Measurements from ENCODE around the gene RYR3.
A peak's percentile ranks its signal among the peaks of the same experiment; 100 is the strongest.

RYR3 gene

DNA sequence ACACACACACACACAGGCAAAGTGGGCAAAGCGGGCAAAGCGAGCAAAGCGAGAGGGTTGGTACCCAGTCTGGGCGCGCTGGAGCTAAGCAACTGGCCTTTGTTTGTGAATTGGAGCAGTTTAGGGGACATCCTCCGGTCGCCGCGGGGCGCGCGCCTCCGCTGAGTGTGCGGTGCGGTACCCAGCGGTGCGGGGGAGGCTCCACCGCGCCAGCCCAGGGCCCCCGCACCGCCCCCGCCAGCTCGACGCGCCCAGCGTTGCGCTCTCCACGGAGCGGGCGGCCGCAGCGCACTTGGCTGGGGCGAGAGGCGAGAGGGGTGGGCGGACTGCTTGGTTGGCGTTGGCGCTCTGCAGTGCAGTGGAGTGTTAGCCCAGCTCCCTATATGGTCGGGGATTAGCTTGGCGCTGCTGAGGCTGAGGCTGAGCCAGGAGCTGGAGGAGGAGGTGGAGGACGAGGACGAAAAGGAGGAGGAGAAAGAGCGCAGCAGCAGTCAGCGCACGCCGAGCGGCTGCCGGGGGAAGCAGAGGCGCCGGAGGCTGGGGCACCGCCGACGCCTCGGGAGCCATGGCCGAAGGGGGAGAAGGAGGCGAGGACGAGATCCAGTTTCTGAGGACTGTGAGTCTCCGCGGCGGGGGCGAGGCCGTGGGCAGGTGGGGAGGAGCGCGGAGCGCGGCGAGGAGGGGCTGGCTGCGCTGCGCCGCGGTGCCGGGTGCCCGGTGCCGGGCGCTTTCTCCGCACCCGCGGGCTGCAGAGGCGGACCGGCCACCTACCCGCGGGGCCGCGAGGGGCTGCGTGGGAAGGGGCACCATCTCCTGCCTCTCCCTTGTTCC is at the start of gene RYR3:
Gene RYR3 (plus strand): TSS at position 487 of the 831 bp plus-strand sequence. CDS start 79 bp downstream, at position 566.
- Histone ChIP-seq H3K79me2 (ENCODE audit: control insufficient read depth, insufficient read depth, low read length, unreplicated experiment) (no peaks in the 10 kb centered on the region), H3K27me3 (ENCODE audit: insufficient read depth, low read length) (peaks cover 92% of the 10 kb centered on the region)

DNA sequence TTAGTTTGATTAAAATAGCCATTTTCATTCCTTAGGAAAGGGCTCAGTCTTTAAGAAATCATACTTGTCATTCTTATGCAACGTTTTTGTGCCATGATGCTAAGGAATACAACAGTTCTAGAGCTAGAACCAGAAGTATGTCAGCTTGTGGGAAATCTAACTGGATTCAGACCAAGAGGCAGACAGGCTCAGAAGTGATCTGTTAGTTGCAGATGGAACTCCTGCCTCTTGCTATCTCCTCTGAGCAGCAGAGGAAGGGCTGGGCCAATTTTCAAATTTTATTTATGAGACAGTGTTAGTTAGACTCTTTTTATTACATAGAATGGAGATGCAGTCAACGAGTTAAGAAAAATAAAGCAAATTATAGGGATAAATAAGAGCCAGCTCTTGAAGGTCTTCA is 48.5 kb upstream of the RYR3 start:
- H3K36me3 ChIP-seq (ENCODE audit: insufficient read depth, low read length) = no peaks in the 10 kb centered on the region
- H2AFZ ChIP-seq (ENCODE audit: low read length, unreplicated experiment) = no peak overlapping the region
- H3K27ac ChIP-seq (ENCODE audit: low read depth, low read length) = no peak overlapping the region
- no peaks in the 10 kb centered on the region for H3K4me1 ChIP-seq (ENCODE audit: control insufficient read depth, insufficient read depth, low read length, unreplicated experiment)
- H3K27me3 ChIP-seq (ENCODE audit: insufficient read depth, low read length) = peaks cover 20% of the 10 kb centered on the region
- no peak overlapping the region for H3K4me3 ChIP-seq (ENCODE audit: low read depth, low read length)
- no peaks in the 10 kb centered on the region for H3K79me2 ChIP-seq (ENCODE audit: control insufficient read depth, insufficient read depth, low read length, unreplicated experiment)

More for the DNA sequence above, at the start of gene RYR3:
- Histone ChIP-seq H3K4me3 (ENCODE audit: low read depth, low read length) (peak within 1 kb of the TSS; percentile 60), H2AFZ (ENCODE audit: low read length, unreplicated experiment) (no peak within 1 kb of the TSS), H3K4me1 (ENCODE audit: control insufficient read depth, insufficient read depth, low read length, unreplicated experiment) (no peaks in the 10 kb centered on the region), H3K27ac (ENCODE audit: low read depth, low read length) (no peak within 1 kb of the TSS), H3K36me3 (ENCODE audit: insufficient read depth, low read length) (no peaks in the 10 kb centered on the region)

DNA sequence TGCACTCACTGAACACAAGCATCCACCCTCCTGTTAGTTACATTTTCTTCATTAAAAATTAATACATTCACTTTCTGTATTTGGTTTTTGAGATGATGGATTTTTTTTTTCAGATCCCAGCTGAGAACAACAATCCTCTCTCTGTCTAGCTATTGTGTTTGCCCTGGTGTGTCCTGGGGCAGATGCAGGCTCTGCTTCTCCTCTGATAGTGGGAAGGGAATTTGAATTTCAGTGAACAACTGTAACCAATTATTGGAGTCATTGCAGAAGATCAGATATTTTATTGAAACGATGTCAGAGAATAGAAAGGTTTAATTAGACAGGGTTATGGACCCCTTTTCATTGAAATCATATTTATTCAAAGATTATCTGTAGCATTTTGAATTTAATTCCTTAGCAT is 33.1 kb upstream of the RYR3 start:
- peaks cover 24% of the 10 kb centered on the region for H3K4me1 ChIP-seq (ENCODE audit: control insufficient read depth, insufficient read depth, low read length, unreplicated experiment)
- H2AFZ ChIP-seq (ENCODE audit: low read length, unreplicated experiment) = no peak overlapping the region
- no peak overlapping the region for H3K27ac ChIP-seq (ENCODE audit: low read depth, low read length)
- H3K27me3 ChIP-seq (ENCODE audit: insufficient read depth, low read length) = 0 out of 2 replicates have a peak, but pooled peaks cover 2% of the 10 kb centered on the region
- no peaks in the 10 kb centered on the region for H3K79me2 ChIP-seq (ENCODE audit: control insufficient read depth, insufficient read depth, low read length, unreplicated experiment)
- no peak overlapping the region for H3K4me3 ChIP-seq (ENCODE audit: low read depth, low read length)
- no peaks in the 10 kb centered on the region for H3K36me3 ChIP-seq (ENCODE audit: insufficient read depth, low read length)

DNA sequence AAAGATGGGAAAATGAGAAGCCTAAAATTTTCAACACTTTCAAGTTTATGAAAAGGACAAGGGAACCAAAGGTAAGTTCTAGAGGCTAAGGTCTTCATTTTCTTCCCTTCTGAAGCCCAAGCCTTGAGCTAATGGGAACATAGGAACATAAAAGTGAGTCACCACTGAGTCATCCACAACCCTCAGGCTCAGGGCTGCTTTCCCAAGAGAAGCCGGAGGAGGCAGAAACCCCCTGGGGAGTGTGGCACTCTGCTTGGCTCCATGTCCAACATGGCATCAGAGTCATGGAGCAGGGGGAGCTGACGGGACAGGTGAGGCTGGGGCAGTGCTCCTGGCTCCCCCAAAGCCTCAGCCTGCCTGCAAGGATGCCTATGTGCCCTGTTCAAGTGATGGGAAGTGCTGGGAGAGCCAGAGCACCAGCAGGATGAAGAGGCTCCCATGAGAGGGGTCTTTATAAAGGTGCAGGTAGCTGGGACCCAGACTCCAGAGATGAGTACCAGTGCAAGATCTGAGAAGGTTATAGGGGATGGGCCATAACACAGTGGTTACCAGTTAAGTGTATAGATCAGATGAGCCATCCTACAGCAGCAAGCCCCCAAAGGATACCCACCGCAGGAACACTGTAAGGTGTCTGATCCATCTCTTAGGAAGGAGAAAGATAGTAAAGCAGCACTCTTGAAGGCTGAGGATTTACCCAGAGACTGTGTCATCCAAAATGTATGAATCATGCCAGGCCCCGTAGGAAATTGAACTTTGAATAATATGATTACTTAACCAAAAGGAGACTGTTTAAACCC is 31.8 kb upstream of the RYR3 start:
- Histone ChIP-seq H2AFZ (ENCODE audit: low read length, unreplicated experiment) (peak overlapping the region; percentile 57), H3K4me1 (ENCODE audit: control insufficient read depth, insufficient read depth, low read length, unreplicated experiment) (peaks cover 24% of the 10 kb centered on the region), H3K4me3 (ENCODE audit: low read depth, low read length) (peak overlapping the region; percentile 53; the same call in 1 of the 2 replicates), H3K36me3 (ENCODE audit: insufficient read depth, low read length) (no peaks in the 10 kb centered on the region), H3K79me2 (ENCODE audit: control insufficient read depth, insufficient read depth, low read length, unreplicated experiment) (no peaks in the 10 kb centered on the region), H3K27me3 (ENCODE audit: insufficient read depth, low read length) (no peaks in the 10 kb centered on the region), H3K27ac (ENCODE audit: low read depth, low read length) (peak overlapping the region; percentile 97)

DNA sequence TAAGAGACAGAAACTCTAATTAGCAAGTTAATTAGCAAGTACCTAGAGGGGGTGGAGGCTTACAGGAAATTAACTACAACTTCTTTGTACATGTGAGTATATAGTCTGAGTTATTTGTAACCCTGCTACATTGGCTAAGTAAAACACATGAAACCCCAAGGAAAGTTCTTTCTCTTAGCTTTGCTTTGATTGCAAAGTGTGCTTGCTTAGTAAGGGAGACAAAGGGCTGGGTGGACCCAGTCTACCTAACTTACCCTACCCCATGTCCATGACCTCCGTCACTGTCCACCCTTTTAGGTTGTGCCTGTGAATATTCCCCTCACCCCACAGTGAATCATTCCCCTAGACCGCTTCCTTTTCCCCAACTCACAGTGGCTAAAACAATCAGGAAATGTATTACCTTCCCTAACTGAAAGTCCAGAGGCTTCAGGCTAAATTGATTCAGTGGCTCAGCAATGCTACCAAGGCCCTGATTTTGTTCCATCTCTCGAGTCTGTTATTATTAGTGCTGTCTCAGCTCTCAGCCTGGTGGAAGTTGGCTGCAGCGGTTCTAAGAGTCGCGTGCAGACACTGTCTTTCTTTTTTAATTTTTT is 31.1 kb upstream of the RYR3 start:
- peak overlapping the region; percentile 57 for H2AFZ ChIP-seq (ENCODE audit: low read length, unreplicated experiment)

DNA sequence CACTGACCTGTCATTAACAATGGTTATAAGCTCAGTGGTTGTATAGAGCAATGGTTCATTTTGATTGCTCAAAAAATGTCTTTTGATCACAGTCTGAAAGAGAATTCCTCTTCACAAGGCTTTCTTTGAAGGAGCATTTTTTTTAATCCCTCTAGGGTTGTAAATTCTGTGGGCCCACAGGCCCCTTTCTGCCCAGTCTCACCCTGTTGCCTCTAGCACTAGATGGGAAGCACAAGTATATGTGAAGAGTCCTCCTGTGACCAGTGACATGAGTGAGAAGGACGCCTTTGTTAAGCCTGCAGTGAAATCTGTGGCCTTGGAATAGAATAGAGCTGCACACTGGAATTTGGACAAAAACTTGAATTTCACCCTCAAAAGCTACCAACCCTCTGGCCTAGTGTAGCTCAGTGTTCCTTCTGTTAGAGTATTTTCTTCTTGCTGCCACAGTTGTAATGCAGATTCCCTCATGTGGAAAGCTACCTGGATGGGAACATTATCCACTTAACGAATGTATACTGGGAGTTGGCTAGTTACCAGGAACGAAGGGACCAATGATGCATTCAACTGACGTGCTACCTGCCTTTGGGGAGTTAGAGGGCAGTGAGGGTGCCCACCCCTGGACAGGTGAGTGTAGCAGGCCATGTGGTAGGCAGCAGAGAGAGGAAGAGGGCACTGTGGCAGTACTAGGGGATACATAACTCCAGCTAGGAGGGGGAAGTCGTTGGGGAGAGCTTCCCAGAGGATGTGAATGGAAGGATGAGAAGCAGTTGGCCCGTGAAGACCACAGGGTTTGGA is 28.3 kb upstream of the RYR3 start:
- Histone ChIP-seq H3K27me3 (ENCODE audit: insufficient read depth, low read length) (no peaks in the 10 kb centered on the region), H3K4me1 (ENCODE audit: control insufficient read depth, insufficient read depth, low read length, unreplicated experiment) (peaks cover 24% of the 10 kb centered on the region), H3K4me3 (ENCODE audit: low read depth, low read length) (no peak overlapping the region), H2AFZ (ENCODE audit: low read length, unreplicated experiment) (no peak overlapping the region), H3K36me3 (ENCODE audit: insufficient read depth, low read length) (no peaks in the 10 kb centered on the region), H3K27ac (ENCODE audit: low read depth, low read length) (no peak overlapping the region), H3K79me2 (ENCODE audit: control insufficient read depth, insufficient read depth, low read length, unreplicated experiment) (no peaks in the 10 kb centered on the region)

More for the DNA sequence above, 31.1 kb upstream of the RYR3 start:
- Histone ChIP-seq H3K4me1 (ENCODE audit: control insufficient read depth, insufficient read depth, low read length, unreplicated experiment) (peaks cover 24% of the 10 kb centered on the region), H3K27me3 (ENCODE audit: insufficient read depth, low read length) (no peaks in the 10 kb centered on the region), H3K79me2 (ENCODE audit: control insufficient read depth, insufficient read depth, low read length, unreplicated experiment) (no peaks in the 10 kb centered on the region), H3K27ac (ENCODE audit: low read depth, low read length) (peak overlapping the region; percentile 97), H3K36me3 (ENCODE audit: insufficient read depth, low read length) (no peaks in the 10 kb centered on the region), H3K4me3 (ENCODE audit: low read depth, low read length) (peak overlapping the region; percentile 53; the same call in 1 of the 2 replicates)

DNA sequence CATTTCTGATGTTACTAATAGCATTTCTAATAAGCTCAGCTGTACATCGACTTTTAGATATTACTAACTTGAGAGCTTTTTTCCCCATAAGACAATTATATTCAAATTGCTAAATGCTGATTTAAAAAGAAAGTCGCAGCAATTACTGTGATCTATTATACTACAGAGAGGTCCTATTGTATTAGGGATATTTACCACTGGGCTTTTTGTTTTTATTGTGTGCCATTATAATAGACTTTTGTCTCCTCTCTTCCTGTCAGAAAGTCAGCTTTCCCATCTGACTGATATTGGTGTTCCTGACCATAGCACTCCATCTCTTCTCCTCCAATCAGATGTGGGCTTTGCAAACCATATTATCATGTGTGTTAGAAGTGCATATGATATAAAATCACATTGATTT is 27.2 kb upstream of the RYR3 start:
- Histone ChIP-seq H2AFZ (ENCODE audit: low read length, unreplicated experiment) (no peak overlapping the region), H3K4me1 (ENCODE audit: control insufficient read depth, insufficient read depth, low read length, unreplicated experiment) (peaks cover 15% of the 10 kb centered on the region), H3K79me2 (ENCODE audit: control insufficient read depth, insufficient read depth, low read length, unreplicated experiment) (no peaks in the 10 kb centered on the region), H3K27me3 (ENCODE audit: insufficient read depth, low read length) (no peaks in the 10 kb centered on the region), H3K4me3 (ENCODE audit: low read depth, low read length) (no peak overlapping the region), H3K36me3 (ENCODE audit: insufficient read depth, low read length) (no peaks in the 10 kb centered on the region), H3K27ac (ENCODE audit: low read depth, low read length) (no peak overlapping the region)

DNA sequence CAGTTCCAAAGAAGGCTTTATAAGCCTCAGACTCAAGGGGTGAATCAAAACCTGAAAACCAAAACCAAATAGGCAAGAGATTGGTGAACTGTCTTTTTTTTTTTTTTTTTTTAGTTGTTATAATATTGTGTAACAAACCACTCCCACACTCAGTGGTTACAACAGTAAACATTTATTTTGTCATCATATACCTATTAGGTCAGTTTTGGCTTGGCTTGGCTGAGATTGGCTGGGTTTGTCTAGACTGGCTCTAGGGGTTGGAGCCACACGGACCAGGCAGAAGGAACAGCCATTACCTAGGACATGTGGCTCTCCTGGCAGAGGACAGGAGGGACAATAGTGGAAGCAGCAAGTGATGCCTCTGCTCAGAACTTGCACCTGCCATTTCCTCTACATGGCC is 26.4 kb upstream of the RYR3 start:
- Histone ChIP-seq H3K79me2 (ENCODE audit: control insufficient read depth, insufficient read depth, low read length, unreplicated experiment) (no peaks in the 10 kb centered on the region), H2AFZ (ENCODE audit: low read length, unreplicated experiment) (no peak overlapping the region), H3K27me3 (ENCODE audit: insufficient read depth, low read length) (no peaks in the 10 kb centered on the region), H3K4me1 (ENCODE audit: control insufficient read depth, insufficient read depth, low read length, unreplicated experiment) (peaks cover 8% of the 10 kb centered on the region), H3K4me3 (ENCODE audit: low read depth, low read length) (no peak overlapping the region), H3K36me3 (ENCODE audit: insufficient read depth, low read length) (no peaks in the 10 kb centered on the region), H3K27ac (ENCODE audit: low read depth, low read length) (no peak overlapping the region)

DNA sequence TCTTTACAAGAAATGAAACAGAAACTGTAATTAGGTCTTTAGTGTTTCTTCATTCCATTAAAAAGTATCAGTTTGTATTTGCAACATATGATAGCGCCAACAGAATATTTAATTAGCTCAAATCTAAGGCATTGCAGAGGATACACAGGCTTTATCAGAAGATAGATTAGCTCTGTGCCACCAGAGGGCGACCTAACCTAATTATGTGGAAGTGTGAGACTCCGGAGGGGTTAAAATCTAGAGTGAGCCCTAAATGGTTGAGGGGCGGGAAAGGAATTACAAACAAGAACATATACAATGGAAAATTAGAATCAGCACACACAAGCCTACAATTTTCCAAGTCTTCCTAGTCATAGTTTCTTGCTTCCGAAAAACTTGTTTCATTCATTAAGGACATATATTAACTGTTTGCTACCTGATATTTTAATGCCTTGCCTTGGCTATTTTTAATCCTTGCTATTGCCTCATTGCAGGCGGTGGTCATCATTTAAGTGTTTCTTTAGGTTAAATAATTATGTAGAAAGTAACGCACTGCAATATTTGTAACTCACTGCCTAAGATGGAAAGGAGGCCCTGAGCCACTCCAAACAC is 18.0 kb upstream of the RYR3 start:
- H2AFZ ChIP-seq (ENCODE audit: low read length, unreplicated experiment) = no peak overlapping the region
- peaks cover 8% of the 10 kb centered on the region for H3K4me1 ChIP-seq (ENCODE audit: control insufficient read depth, insufficient read depth, low read length, unreplicated experiment)

More for the DNA sequence above, 18.0 kb upstream of the RYR3 start:
- Histone ChIP-seq H3K27me3 (ENCODE audit: insufficient read depth, low read length) (peaks cover 5% of the 10 kb centered on the region), H3K79me2 (ENCODE audit: control insufficient read depth, insufficient read depth, low read length, unreplicated experiment) (no peaks in the 10 kb centered on the region), H3K36me3 (ENCODE audit: insufficient read depth, low read length) (no peaks in the 10 kb centered on the region), H3K27ac (ENCODE audit: low read depth, low read length) (no peak overlapping the region), H3K4me3 (ENCODE audit: low read depth, low read length) (no peak overlapping the region)
